ENCODE measurements around the gene OPCML.

Gene OPCML

GRCh38 chr11:133501643-133502539 lies 30.4 kb downstream of the OPCML start:
- no peak for DNase-seq

GRCh38 chr11:133500936-133501335 lies 31.4 kb downstream of the OPCML start:
- DNase-seq = no peak

GRCh38 chr11:133500435-133500834 lies 31.9 kb downstream of the OPCML start:
- DNase-seq = no peak

- DNase-seq = no peak
Measured at GRCh38 chr11:133498969-133499368, 33.3 kb downstream of the OPCML start.

GRCh38 chr11:133497477-133498140 lies 34.7 kb downstream of the OPCML start:
- no peak for DNase-seq

GRCh38 chr11:133492895-133493294 lies 39.4 kb downstream of the OPCML start:
- DNase-seq = no peak

GRCh38 chr11:133491680-133492383 lies 40.5 kb downstream of the OPCML start:
- no peak for DNase-seq

- DNase-seq = no peak
Measured at GRCh38 chr11:133480722-133481121, 51.6 kb downstream of the OPCML start.

- DNase-seq = no peak
Measured at GRCh38 chr11:133479209-133479608, 53.1 kb downstream of the OPCML start.

GRCh38 chr11:133477251-133477625 lies 55.1 kb downstream of the OPCML start:
- DNase-seq = no peak

- DNase-seq = no peak
Measured at GRCh38 chr11:133476570-133477250, 55.6 kb downstream of the OPCML start.

- no peak for DNase-seq
Measured at GRCh38 chr11:133474461-133474860, 57.8 kb downstream of the OPCML start.

- no peak for DNase-seq
Measured at GRCh38 chr11:133467686-133468085, 64.6 kb downstream of the OPCML start.

GRCh38 chr11:133443206-133443747 lies 89.0 kb downstream of the OPCML start:
- no peak for DNase-seq

GRCh38 chr11:133441964-133442660 lies 90.2 kb downstream of the OPCML start:
- DNase-seq = no peak

- DNase-seq = no peak
Measured at GRCh38 chr11:133425992-133426391, 106.3 kb downstream of the OPCML start.

- DNase-seq = no peak
Measured at GRCh38 chr11:133425245-133425644, 107.1 kb downstream of the OPCML start.

GRCh38 chr11:133418218-133418617 lies 114.1 kb downstream of the OPCML start:
- no peak for DNase-seq

- DNase-seq = no peak
Measured at GRCh38 chr11:133414506-133414905, 117.8 kb downstream of the OPCML start.

- no peak for DNase-seq
Measured at GRCh38 chr11:133413703-133414102, 118.6 kb downstream of the OPCML start.

GRCh38 chr11:133409799-133410198 lies 122.5 kb downstream of the OPCML start:
- DNase-seq = no peak

GRCh38 chr11:133408936-133409335 lies 123.4 kb downstream of the OPCML start:
- DNase-seq = no peak
